GM21737 (cell line): ENCODE measurements around the gene WNT2B.

Experiments
- ATAC-seq: cut with Tn5 transposase; IDR thresholded peaks from one replicate; pipeline ENCODE4 v1.9.1; 2021; ENCODE audit warnings: mild to moderate bottlenecking, moderate library complexity; ENCODE audit not compliant: unreplicated experiment

Gene WNT2B

DNA sequence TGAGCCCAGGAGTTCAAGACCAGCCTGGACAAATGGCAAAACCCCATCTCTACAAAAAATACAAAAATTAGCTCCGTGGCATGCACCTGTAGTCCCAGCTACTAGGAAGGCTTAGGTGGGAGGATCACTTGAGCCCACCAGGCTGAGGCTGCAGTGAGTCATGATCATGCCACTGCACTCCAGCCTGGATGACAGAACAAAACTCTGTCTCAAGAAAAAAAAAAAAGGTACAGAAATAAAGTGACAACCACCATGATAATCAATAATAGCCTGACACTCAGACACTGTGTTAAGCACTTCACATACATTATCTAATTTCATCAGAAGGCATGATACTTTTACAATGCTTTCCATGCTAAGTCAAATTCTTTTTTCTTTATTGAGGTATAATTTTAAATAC, 57.0 kb downstream of the WNT2B start:
- ATAC-seq, result no peak

DNA sequence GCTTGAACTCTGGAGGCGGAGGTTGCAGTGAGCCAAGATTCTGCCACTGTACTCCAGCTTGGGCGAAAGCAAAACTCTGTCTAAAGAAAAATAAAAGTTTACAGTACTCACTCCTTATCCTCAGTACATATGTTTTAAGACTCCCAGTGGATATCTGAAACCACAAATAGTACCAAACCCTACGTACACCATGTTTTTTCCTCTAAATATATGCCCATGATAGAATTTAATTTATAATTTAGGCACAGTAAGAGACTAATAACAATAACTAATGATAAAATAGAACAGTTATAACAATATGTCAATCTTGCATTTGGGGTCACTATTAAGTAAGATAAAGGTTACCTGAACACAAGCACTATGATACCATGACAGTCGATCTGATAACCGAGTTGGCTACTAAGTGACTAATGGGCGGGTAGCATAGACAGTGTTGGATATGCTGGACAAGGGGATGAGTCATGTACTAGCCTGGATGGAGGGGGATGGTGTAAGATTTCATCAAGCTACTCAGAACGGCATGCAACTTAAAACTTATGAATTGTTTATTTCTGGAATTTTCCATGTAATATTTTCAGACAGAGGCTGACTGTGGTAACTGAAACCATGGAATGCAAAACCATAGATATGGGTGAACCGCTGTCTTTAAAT, 66.5 kb downstream of the WNT2B start:
- ATAC-seq, result no peak

- no peak for ATAC-seq
These were observed 67.5 kb downstream of the WNT2B start for GRCh38 chr1:112576240-112576639.
